ENCODE data around the gene VSX1. TPM values are rescaled to one million over a fixed set of nuclear protein-coding genes. Genes with fewer than 3 reads are reported as not detected.

VSX1 gene
- polyA plus RNA-seq, 1 donor (not counting 4 experiments of a cell fraction or from before 2014, with no cell fraction given): not detected

DNA sequence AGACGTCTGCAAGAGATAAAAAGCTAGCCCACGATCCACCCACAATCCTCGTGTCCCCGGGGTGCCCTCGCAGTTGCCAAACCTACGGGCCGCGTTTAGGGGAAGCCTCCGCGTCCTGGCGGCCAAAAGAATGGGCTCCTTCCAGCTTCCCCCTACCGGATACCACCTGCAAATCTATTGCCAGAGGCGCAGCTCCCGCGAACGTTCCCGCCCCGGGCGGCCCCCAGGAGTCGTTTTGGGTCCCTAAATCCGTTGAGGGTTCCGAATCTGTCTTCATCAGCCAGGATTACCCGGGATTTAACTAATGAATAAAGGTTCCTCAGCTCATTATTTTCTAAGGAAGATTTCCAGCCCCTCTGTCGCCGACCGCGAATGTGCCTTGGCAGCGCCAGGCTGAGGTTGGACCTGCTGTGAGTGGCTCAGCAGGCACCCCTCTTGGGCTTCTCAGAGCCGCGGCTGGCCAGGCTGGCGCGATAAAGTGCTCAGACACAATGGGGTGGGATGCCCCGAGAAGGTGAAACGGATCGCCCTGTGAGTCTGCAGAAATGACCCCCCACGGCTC lies 2.8 kb upstream of the VSX1 start:
- DNase-seq (ENCODE audit: low read depth, low spot score): no peak
- Histone ChIP-seq H2AFZ (ENCODE audit: control insufficient read depth, low read length) (no peak overlapping the region), H3K9me3 (ENCODE audit: control insufficient read depth, low read depth, low read length) (no peaks in the 10 kb centered on the region), H3K9ac (ENCODE audit: control insufficient read depth, extremely low read depth, insufficient read depth, low read length) (no peak overlapping the region), H4K20me1 (ENCODE audit: control insufficient read depth, extremely low read depth, insufficient read depth, low read length) (no peaks in the 10 kb centered on the region), H3K79me2 (ENCODE audit: control insufficient read depth, insufficient read depth, low read length) (no peaks in the 10 kb centered on the region), H3K27me3 (ENCODE audit: control insufficient read depth, extremely low read depth, insufficient read depth, low read length) (peaks cover 70% of the 10 kb centered on the region), H3K36me3 (ENCODE audit: control insufficient read depth in 2 of 2, extremely low read depth in 1 of 2, insufficient read depth in 2 of 2, low read length in 2 of 2) (no peaks in the 10 kb centered on the region), H3K9me1 (ENCODE audit: control insufficient read depth, extremely low read depth, insufficient read depth, low read length) (no peaks in the 10 kb centered on the region), H3K4me2 (ENCODE audit: control insufficient read depth, extremely low read depth, insufficient read depth, low read depth, low read length) (no peak overlapping the region), H3K27ac (ENCODE audit: control insufficient read depth, insufficient read depth, low read length) (no peak overlapping the region), H3K4me1 (ENCODE audit: control insufficient read depth, extremely low read depth, insufficient read depth, low read length) (no peaks in the 10 kb centered on the region), H3K4me3 (ENCODE audit: control insufficient read depth in 2 of 3, extremely low read depth in 1 of 3, insufficient read depth in 2 of 3, low read depth in 1 of 3, low read length in 3 of 3) (no peak overlapping the region)
- TF ChIP-seq, protein P1, sequence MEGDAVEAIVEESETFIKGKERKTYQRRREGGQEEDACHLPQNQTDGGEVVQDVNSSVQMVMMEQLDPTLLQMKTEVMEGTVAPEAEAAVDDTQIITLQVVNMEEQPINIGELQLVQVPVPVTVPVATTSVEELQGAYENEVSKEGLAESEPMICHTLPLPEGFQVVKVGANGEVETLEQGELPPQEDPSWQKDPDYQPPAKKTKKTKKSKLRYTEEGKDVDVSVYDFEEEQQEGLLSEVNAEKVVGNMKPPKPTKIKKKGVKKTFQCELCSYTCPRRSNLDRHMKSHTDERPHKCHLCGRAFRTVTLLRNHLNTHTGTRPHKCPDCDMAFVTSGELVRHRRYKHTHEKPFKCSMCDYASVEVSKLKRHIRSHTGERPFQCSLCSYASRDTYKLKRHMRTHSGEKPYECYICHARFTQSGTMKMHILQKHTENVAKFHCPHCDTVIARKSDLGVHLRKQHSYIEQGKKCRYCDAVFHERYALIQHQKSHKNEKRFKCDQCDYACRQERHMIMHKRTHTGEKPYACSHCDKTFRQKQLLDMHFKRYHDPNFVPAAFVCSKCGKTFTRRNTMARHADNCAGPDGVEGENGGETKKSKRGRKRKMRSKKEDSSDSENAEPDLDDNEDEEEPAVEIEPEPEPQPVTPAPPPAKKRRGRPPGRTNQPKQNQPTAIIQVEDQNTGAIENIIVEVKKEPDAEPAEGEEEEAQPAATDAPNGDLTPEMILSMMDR (optimal IDR thresholded peaks at IDR 0.05 in 1 of 3, IDR thresholded peaks at IDR 0.05 in 1 of 3, conservative IDR thresholded peaks at IDR 0.05 in 1 of 3; ENCODE audit: extremely low read depth in 1 of 3, insufficient read depth in 2 of 3, low read length in 3 of 3): no peak
- peak; percentile 51 for TF ChIP-seq EZH2 (IDR thresholded peaks at IDR 0.05; ENCODE audit: low read length)
- dilution Hi-C loops (cut with MboI; ENCODE audit: extremely low pct_ligation_motif_present, low sequenced_read_pairs): no loop called here
- no peak for FAIRE-seq

DNA sequence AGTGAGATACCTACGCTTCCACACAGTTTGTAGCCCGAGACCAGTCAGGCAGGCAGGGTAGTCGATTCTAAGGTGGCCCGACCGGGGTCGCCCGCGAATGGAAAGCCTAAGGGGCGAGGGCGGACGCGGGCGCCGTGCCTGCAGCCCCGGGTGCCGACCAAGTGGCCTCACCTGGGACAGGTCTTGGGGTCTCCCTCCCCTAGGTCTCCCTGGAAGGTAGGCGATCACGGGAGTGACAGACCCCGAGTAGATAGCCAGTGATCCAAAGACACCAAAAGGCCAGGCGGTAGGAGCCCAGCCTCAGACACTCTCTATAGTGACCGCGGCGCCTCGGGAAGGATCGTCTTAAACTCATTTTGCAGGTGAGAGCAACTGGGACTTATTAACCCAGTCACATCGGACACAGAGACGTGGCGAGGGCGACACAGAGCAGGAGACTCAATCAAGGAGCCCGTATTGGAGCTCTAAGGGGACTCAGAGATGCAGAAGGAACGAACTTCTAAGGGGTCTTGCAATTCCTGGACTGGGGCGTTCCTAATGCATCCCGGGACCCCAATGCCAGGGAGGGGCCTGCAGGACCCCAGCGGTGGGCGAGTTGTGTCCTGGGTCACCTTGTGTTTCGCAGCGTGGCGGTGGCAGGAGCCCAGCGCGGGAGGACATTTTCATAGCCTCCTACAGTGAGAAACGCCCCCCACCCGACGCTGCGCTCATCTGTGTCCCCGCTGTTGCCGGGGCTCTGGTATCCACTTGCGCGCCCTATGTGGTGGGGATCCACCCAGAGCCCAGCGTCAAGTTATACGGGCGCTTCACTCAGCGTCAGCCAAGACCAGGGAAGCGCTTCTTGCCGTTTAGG lies 2.1 kb upstream of the VSX1 start:
- no peak for DNase-seq (ENCODE audit: low read depth, low spot score)
- dilution Hi-C loops (cut with MboI; ENCODE audit: extremely low pct_ligation_motif_present, low sequenced_read_pairs): no loop called here
- Histone ChIP-seq H2AFZ (ENCODE audit: control insufficient read depth, low read length) (no peak overlapping the region), H3K4me3 (ENCODE audit: control insufficient read depth in 2 of 3, extremely low read depth in 1 of 3, insufficient read depth in 2 of 3, low read depth in 1 of 3, low read length in 3 of 3) (peak overlapping the region in 1 of 3 experiments; percentile 29), H3K27ac (ENCODE audit: control insufficient read depth, insufficient read depth, low read length) (no peak overlapping the region), H3K4me1 (ENCODE audit: control insufficient read depth, extremely low read depth, insufficient read depth, low read length) (no peaks in the 10 kb centered on the region), H3K9ac (ENCODE audit: control insufficient read depth, extremely low read depth, insufficient read depth, low read length) (no peak overlapping the region), H3K27me3 (ENCODE audit: control insufficient read depth, extremely low read depth, insufficient read depth, low read length) (peaks cover 75% of the 10 kb centered on the region), H3K4me2 (ENCODE audit: control insufficient read depth, extremely low read depth, insufficient read depth, low read depth, low read length) (peak overlapping the region; percentile 45), H3K9me1 (ENCODE audit: control insufficient read depth, extremely low read depth, insufficient read depth, low read length) (no peaks in the 10 kb centered on the region), H3K79me2 (ENCODE audit: control insufficient read depth, insufficient read depth, low read length) (no peaks in the 10 kb centered on the region), H3K36me3 (ENCODE audit: control insufficient read depth in 2 of 2, extremely low read depth in 1 of 2, insufficient read depth in 2 of 2, low read length in 2 of 2) (no peaks in the 10 kb centered on the region), H4K20me1 (ENCODE audit: control insufficient read depth, extremely low read depth, insufficient read depth, low read length) (no peaks in the 10 kb centered on the region), H3K9me3 (ENCODE audit: control insufficient read depth, low read depth, low read length) (no peaks in the 10 kb centered on the region)
- no peak for FAIRE-seq
- TF ChIP-seq, protein P1 (optimal IDR thresholded peaks at IDR 0.05 in 1 of 3, IDR thresholded peaks at IDR 0.05 in 1 of 3, conservative IDR thresholded peaks at IDR 0.05 in 1 of 3; ENCODE audit: extremely low read depth in 1 of 3, insufficient read depth in 2 of 3, low read length in 3 of 3): peak in 2 of 3 experiments; percentile 66 to 67
- TF ChIP-seq EZH2 (IDR thresholded peaks at IDR 0.05; ENCODE audit: low read length): peak; percentile 59
